DND-41 (cell line): ENCODE data around the gene COL25A1.
"Not testable (repeated sequence)": the region's sequence is repeated elsewhere in the genome, so short reads cannot be mapped to it uniquely, and the experiment has no call there.

Source experiments
- ATAC-seq: fragments of 200-7000 bp; cut with Tn5 transposase; 3 replicates; pipeline ENCODE4 v1.9.1; 2021; ENCODE audit warnings: low read depth; ENCODE audit not compliant: insufficient read depth
- DNase-seq: peaks from one replicate; pipeline ENCODE4 v3.0.0-alpha.2; 2020
- H2AFZ ChIP-seq: 2 replicates; pipeline ENCODE4 v1.6.0; 2012; ENCODE audit warnings: low read depth, low read length
- H3K27ac ChIP-seq: 2 replicates; pipeline ENCODE4 v1.5.1; 2012; ENCODE audit warnings: low read length, inconsistent platforms
- H3K27me3 ChIP-seq: fragments of 200-600 bp; sonication (generic); 2 replicates; pipeline ENCODE4 v1.6.0; 2012; ENCODE audit warnings: low read length, mild to moderate bottlenecking, inconsistent platforms; ENCODE audit not compliant: insufficient read depth, poor library complexity
- H3K36me3 ChIP-seq: 2 replicates; pipeline ENCODE4 v1.5.1; 2012; ENCODE audit warnings: low read length, inconsistent platforms; ENCODE audit not compliant: insufficient read depth
- H3K4me1 ChIP-seq: 2 replicates; pipeline ENCODE4 v1.5.1; 2012; ENCODE audit warnings: mild to moderate bottlenecking, low read length; ENCODE audit not compliant: insufficient read depth
- H3K4me2 ChIP-seq: 2 replicates; pipeline ENCODE4 v1.6.0; 2012; ENCODE audit warnings: mild to moderate bottlenecking, moderate library complexity, low read length, inconsistent platforms; ENCODE audit not compliant: insufficient read depth
- H3K4me3 ChIP-seq, 2 experiments: fragments of 200-600 bp in 1 of 2; shearing (Covaris generic) in 1 of 2; 2 replicates each; pipeline ENCODE4 v1.5.1; 2012 to 2016; ENCODE audit warnings: inconsistent platforms in 2 of 2, low read length in 2 of 2, mild to moderate bottlenecking in 2 of 2, low read depth in 1 of 2, moderate library complexity in 1 of 2
- H3K79me2 ChIP-seq: 2 replicates; pipeline ENCODE4 v1.6.0; 2012; ENCODE audit warnings: low read length, inconsistent platforms; ENCODE audit not compliant: insufficient read depth
- H3K9ac ChIP-seq: 2 replicates; pipeline ENCODE4 v1.6.0; 2012; ENCODE audit warnings: low read depth, mild to moderate bottlenecking, inconsistent platforms, low read length, moderate library complexity
- H3K9me3 ChIP-seq: 2 replicates; pipeline ENCODE4 v1.5.1; 2012; ENCODE audit warnings: low read length, moderate library complexity, mild to moderate bottlenecking, inconsistent platforms; ENCODE audit not compliant: insufficient read depth, severe bottlenecking
- H4K20me1 ChIP-seq: 2 replicates; pipeline ENCODE4 v1.6.0; 2012; ENCODE audit warnings: low read length; ENCODE audit not compliant: insufficient read depth
- CTCF ChIP-seq: IDR thresholded peaks from 2 replicates; pipeline ENCODE4 v1.5.1; 2012; ENCODE audit warnings: borderline replicate concordance, low read length, moderate library complexity, mild to moderate bottlenecking; ENCODE audit not compliant: poor library complexity, severe bottlenecking; ENCODE audit errors: extremely low read depth
- EZH2 ChIP-seq: IDR thresholded peaks from 3 replicates; pipeline ENCODE4 v1.6.1; 2012; ENCODE audit warnings: borderline replicate concordance, low read depth, mild to moderate bottlenecking, moderate library complexity, low read length, inconsistent platforms; ENCODE audit not compliant: severe bottlenecking

The COL25A1 gene

GRCh38 chr4:109147135-109147534 is 155.3 kb downstream of the COL25A1 start:
- no peak for ATAC-seq
- H2AFZ ChIP-seq, result no peak overlapping the region
- H3K4me1 ChIP-seq, result no peaks in the 10 kb centered on the region
- no peak overlapping the region for H3K4me2 ChIP-seq
- no peak overlapping the region for H3K9ac ChIP-seq
- H3K27ac ChIP-seq, result no peak overlapping the region
- peaks cover 2% of the 10 kb centered on the region for H3K9me3 ChIP-seq
- TF ChIP-seq CTCF (no peak), EZH2 (no peak)
- DNase-seq, result no peak
- no peaks in the 10 kb centered on the region for H3K36me3 ChIP-seq
- no peak overlapping the region for H3K4me3 ChIP-seq
- no peaks in the 10 kb centered on the region for H3K27me3 ChIP-seq
- H4K20me1 ChIP-seq, result no peaks in the 10 kb centered on the region
- H3K79me2 ChIP-seq, result no peaks in the 10 kb centered on the region

GRCh38 chr4:109146499-109146898 is 156.0 kb downstream of the COL25A1 start:
- Histone ChIP-seq H3K4me1 (no peaks in the 10 kb centered on the region), H2AFZ (no peak overlapping the region), H4K20me1 (no peaks in the 10 kb centered on the region), H3K9me3 (peaks cover 2% of the 10 kb centered on the region), H3K36me3 (no peaks in the 10 kb centered on the region), H3K27ac (no peak overlapping the region), H3K4me3 (no peak overlapping the region), H3K27me3 (no peaks in the 10 kb centered on the region), H3K9ac (no peak overlapping the region), H3K4me2 (no peak overlapping the region), H3K79me2 (no peaks in the 10 kb centered on the region)
- no peak for TF ChIP-seq CTCF
- no peak for TF ChIP-seq EZH2
- DNase-seq (no peak), ATAC-seq (no peak)

GRCh38 chr4:109138125-109138524 is 164.3 kb downstream of the COL25A1 start:
- H3K4me1 ChIP-seq, H3K27me3 ChIP-seq, H3K79me2 ChIP-seq, H3K9ac ChIP-seq, H3K4me3 ChIP-seq, H3K4me2 ChIP-seq, H2AFZ ChIP-seq, H3K36me3 ChIP-seq, H3K9me3 ChIP-seq, H4K20me1 ChIP-seq, ATAC-seq, DNase-seq, H3K27ac ChIP-seq: not testable (repeated sequence)

GRCh38 chr4:109134921-109135320 is 167.5 kb downstream of the COL25A1 start:
- no peaks in the 10 kb centered on the region for H3K9me3 ChIP-seq
- H3K9ac ChIP-seq, result no peak overlapping the region
- no peaks in the 10 kb centered on the region for H3K36me3 ChIP-seq
- no peaks in the 10 kb centered on the region for H3K79me2 ChIP-seq
- no peaks in the 10 kb centered on the region for H3K4me1 ChIP-seq
- H4K20me1 ChIP-seq, result no peaks in the 10 kb centered on the region
- ATAC-seq (no peak), DNase-seq (no peak)
- TF ChIP-seq CTCF (no peak), EZH2 (no peak)
- no peak overlapping the region for H2AFZ ChIP-seq
- no peak overlapping the region for H3K27ac ChIP-seq
- H3K27me3 ChIP-seq, result no peaks in the 10 kb centered on the region
- no peak overlapping the region for H3K4me3 ChIP-seq
- no peak overlapping the region for H3K4me2 ChIP-seq
